Activated CD4-positive, alpha-beta T cell treated with anti-CD3 and anti-CD28 coated beads for 36 hours (primary cell): Measurements from ENCODE around the gene DHCR7. TPM values are rescaled to one million over a fixed set of nuclear protein-coding genes. Genes with fewer than 3 reads are reported as not detected.

Experiments used
- ATAC-seq: fragments of 200-7000 bp; cut with Tn5 transposase; one replicate; pipeline ENCODE4 v1.10.0; 2021; ENCODE audit warnings: mild to moderate bottlenecking, moderate library complexity
- CTCF ChIA-PET: fragments of 350-600 bp; sonication (Branson Sonifier 250); formaldehyde crosslinking; loops from one replicate; lab custom pipeline; 2021; ENCODE audit warnings: antibody characterized with exemption; lab: Charles Lee
- POLR2A ChIA-PET: fragments of 350-600 bp; sonication (Branson Sonifier 250); formaldehyde crosslinking; loops from one replicate; lab custom pipeline; 2021; ENCODE audit warnings: antibody characterized with exemption, inconsistent platforms; lab: Charles Lee
- DNase-seq: peaks from one replicate; pipeline ENCODE4 v3.0.0-alpha.2; 2020
- H3K27ac Mint-ChIP-seq: one replicate; pipeline ENCODE4 v1.8.0; 2021; ENCODE audit warnings: mixed read lengths
- H3K27me3 Mint-ChIP-seq: one replicate; pipeline ENCODE4 v1.8.0; 2021; ENCODE audit warnings: mixed read lengths
- H3K36me3 Mint-ChIP-seq: one replicate; pipeline ENCODE4 v1.8.0; 2021; ENCODE audit warnings: low read depth, mixed read lengths
- H3K4me1 Mint-ChIP-seq: one replicate; pipeline ENCODE4 v1.8.0; 2021; ENCODE audit warnings: mixed read lengths
- H3K4me3 Mint-ChIP-seq: one replicate; pipeline ENCODE4 v1.8.0; 2021; ENCODE audit warnings: mild to moderate bottlenecking, moderate library complexity, mixed read lengths
- H3K9me3 Mint-ChIP-seq: one replicate; pipeline ENCODE4 v1.8.0; 2021; ENCODE audit warnings: low read depth, mixed read lengths
- intact Hi-C, 2 experiments: fragments of 100-400 bp; cut with DNase I in 1 of 2; cut with micrococcal nuclease in 1 of 2; formaldehyde crosslinking; loops; one replicate each; pipeline versions ENCODE4 v1.14.2 to v1.15.1; 2022 to 2024; cut with DNase I, micrococcal nuclease
- total RNA-seq, 2 experiments: library from RNA; stranded (reverse); gene quantifications; one replicate each; pipeline ENCODE4 v1.2.3, GENCODE V29; 2021

The DHCR7 gene
- total RNA-seq, 2 experiments from 2014 or later: 57.3 to 64.0 TPM

GRCh38 chr11:71442880-71443279 is 5.3 kb downstream of the DHCR7 start:
- Mint-ChIP-seq H3K27ac (no peak overlapping the region), H3K4me3 (no peak overlapping the region), H3K4me1 (peaks cover 14% of the 10 kb centered on the region), H3K9me3 (no peaks in the 10 kb centered on the region), H3K36me3 (peaks cover 70% of the 10 kb centered on the region), H3K27me3 (no peaks in the 10 kb centered on the region)
- CTCF ChIA-PET: no interaction called here
- intact Hi-C loops: no loop called here
- POLR2A ChIA-PET: no interaction called here
- ATAC-seq: no peak
- DNase-seq: no peak

- DNase-seq: no peak
- H3K27me3 Mint-ChIP-seq: no peaks in the 10 kb centered on the region
- CTCF ChIA-PET: no interaction called here
- POLR2A ChIA-PET: no interaction called here
- ATAC-seq: no peak
- H3K27ac Mint-ChIP-seq: no peak overlapping the region
- H3K4me1 Mint-ChIP-seq: peaks cover 9% of the 10 kb centered on the region
- no peaks in the 10 kb centered on the region for H3K9me3 Mint-ChIP-seq
- peaks cover 64% of the 10 kb centered on the region for H3K36me3 Mint-ChIP-seq
- no peak overlapping the region for H3K4me3 Mint-ChIP-seq
- intact Hi-C loops: no loop called here
These were observed 6.1 kb downstream of the DHCR7 start for GRCh38 chr11:71442123-71442522.

GRCh38 chr11:71441251-71441650 is 6.9 kb downstream of the DHCR7 start:
- no peak overlapping the region for H3K27ac Mint-ChIP-seq
- H3K4me1 Mint-ChIP-seq: peaks cover 2% of the 10 kb centered on the region
- no peak overlapping the region for H3K4me3 Mint-ChIP-seq
- peaks cover 56% of the 10 kb centered on the region for H3K36me3 Mint-ChIP-seq
- H3K9me3 Mint-ChIP-seq: no peaks in the 10 kb centered on the region
- DNase-seq (no peak), ATAC-seq (no peak)
- intact Hi-C loops: no loop called here
- ChIA-PET POLR2A (no interaction called here), CTCF (no interaction called here)
- H3K27me3 Mint-ChIP-seq: no peaks in the 10 kb centered on the region

GRCh38 chr11:71440021-71440755 is 8.0 kb downstream of the DHCR7 start:
- no peak overlapping the region for H3K4me3 Mint-ChIP-seq
- H3K9me3 Mint-ChIP-seq: no peaks in the 10 kb centered on the region
- ChIA-PET POLR2A (no interaction called here), CTCF (no interaction called here)
- H3K27me3 Mint-ChIP-seq: no peaks in the 10 kb centered on the region
- no peak overlapping the region for H3K27ac Mint-ChIP-seq
- intact Hi-C loops: no loop called here
- DNase-seq (no peak), ATAC-seq (no peak)
- peaks cover 49% of the 10 kb centered on the region for H3K36me3 Mint-ChIP-seq
- no peaks in the 10 kb centered on the region for H3K4me1 Mint-ChIP-seq

- DNase-seq (no peak), ATAC-seq (no peak)
- intact Hi-C loops: no loop called here
- Mint-ChIP-seq H3K27ac (no peak overlapping the region), H3K36me3 (peaks cover 45% of the 10 kb centered on the region), H3K9me3 (no peaks in the 10 kb centered on the region), H3K4me1 (no peaks in the 10 kb centered on the region), H3K27me3 (no peaks in the 10 kb centered on the region), H3K4me3 (no peak overlapping the region)
- ChIA-PET POLR2A (no interaction called here), CTCF (no interaction called here)
These were observed 9.5 kb downstream of the DHCR7 start for GRCh38 chr11:71438650-71439049.

GRCh38 chr11:71437879-71438278 is 10.3 kb downstream of the DHCR7 start:
- intact Hi-C loops: no loop called here
- H3K4me3 Mint-ChIP-seq: no peak overlapping the region
- no peak overlapping the region for H3K27ac Mint-ChIP-seq
- H3K36me3 Mint-ChIP-seq: peaks cover 40% of the 10 kb centered on the region
- DNase-seq (no peak), ATAC-seq (no peak)
- no peaks in the 10 kb centered on the region for H3K9me3 Mint-ChIP-seq
- no peaks in the 10 kb centered on the region for H3K27me3 Mint-ChIP-seq
- H3K4me1 Mint-ChIP-seq: no peaks in the 10 kb centered on the region
- ChIA-PET POLR2A (no interaction called here), CTCF (no interaction called here)

- Mint-ChIP-seq H3K9me3 (no peaks in the 10 kb centered on the region), H3K27me3 (no peaks in the 10 kb centered on the region), H3K27ac (no peak overlapping the region), H3K4me1 (no peaks in the 10 kb centered on the region), H3K4me3 (no peak overlapping the region), H3K36me3 (peaks cover 37% of the 10 kb centered on the region)
- no peak for DNase-seq
- CTCF ChIA-PET: no interaction called here
- POLR2A ChIA-PET: no interaction called here
- intact Hi-C loops: no loop called here
- no peak for ATAC-seq
These were observed 10.8 kb downstream of the DHCR7 start for GRCh38 chr11:71437399-71437798.

GRCh38 chr11:71436861-71437260 is 11.3 kb downstream of the DHCR7 start:
- Mint-ChIP-seq H3K27me3 (no peaks in the 10 kb centered on the region), H3K4me3 (no peak overlapping the region), H3K9me3 (no peaks in the 10 kb centered on the region), H3K27ac (no peak overlapping the region), H3K4me1 (no peaks in the 10 kb centered on the region), H3K36me3 (peaks cover 33% of the 10 kb centered on the region)
- ATAC-seq (no peak), DNase-seq (no peak)
- CTCF ChIA-PET: no interaction called here
- intact Hi-C loops: no loop called here
- POLR2A ChIA-PET: no interaction called here

- H3K27me3 Mint-ChIP-seq: no peaks in the 10 kb centered on the region
- ChIA-PET POLR2A (no interaction called here), CTCF (interaction anchor here (0.7 kb wide), 1 partner anchor 625 kb away, joined by 3 read pairs; no protein-coding TSS in a partner anchor)
- peaks cover 28% of the 10 kb centered on the region for H3K36me3 Mint-ChIP-seq
- intact Hi-C loops: no loop called here
- ATAC-seq: no peak
- no peak overlapping the region for H3K27ac Mint-ChIP-seq
- no peak overlapping the region for H3K4me3 Mint-ChIP-seq
- DNase-seq: no peak
- no peaks in the 10 kb centered on the region for H3K9me3 Mint-ChIP-seq
- no peaks in the 10 kb centered on the region for H3K4me1 Mint-ChIP-seq
These were observed 12.8 kb downstream of the DHCR7 start for GRCh38 chr11:71435278-71435951.

- Mint-ChIP-seq H3K9me3 (no peaks in the 10 kb centered on the region), H3K27ac (no peak overlapping the region), H3K27me3 (no peaks in the 10 kb centered on the region), H3K4me3 (no peak overlapping the region), H3K36me3 (peaks cover 21% of the 10 kb centered on the region), H3K4me1 (no peaks in the 10 kb centered on the region)
- CTCF ChIA-PET: no interaction called here
- intact Hi-C loops: no loop called here
- ATAC-seq (no peak), DNase-seq (no peak)
- POLR2A ChIA-PET: no interaction called here
These were observed 13.5 kb downstream of the DHCR7 start for GRCh38 chr11:71434576-71435130.

GRCh38 chr11:71433648-71434450 is 14.3 kb downstream of the DHCR7 start:
- DNase-seq (no peak), ATAC-seq (no peak)
- Mint-ChIP-seq H3K27me3 (no peaks in the 10 kb centered on the region), H3K4me3 (no peak overlapping the region), H3K27ac (no peak overlapping the region), H3K9me3 (no peaks in the 10 kb centered on the region), H3K4me1 (no peaks in the 10 kb centered on the region), H3K36me3 (peaks cover 21% of the 10 kb centered on the region)
- intact Hi-C loops: no loop called here
- ChIA-PET CTCF (no interaction called here), POLR2A (no interaction called here)
